ENCODE data around the gene CCNQ.

DNA sequence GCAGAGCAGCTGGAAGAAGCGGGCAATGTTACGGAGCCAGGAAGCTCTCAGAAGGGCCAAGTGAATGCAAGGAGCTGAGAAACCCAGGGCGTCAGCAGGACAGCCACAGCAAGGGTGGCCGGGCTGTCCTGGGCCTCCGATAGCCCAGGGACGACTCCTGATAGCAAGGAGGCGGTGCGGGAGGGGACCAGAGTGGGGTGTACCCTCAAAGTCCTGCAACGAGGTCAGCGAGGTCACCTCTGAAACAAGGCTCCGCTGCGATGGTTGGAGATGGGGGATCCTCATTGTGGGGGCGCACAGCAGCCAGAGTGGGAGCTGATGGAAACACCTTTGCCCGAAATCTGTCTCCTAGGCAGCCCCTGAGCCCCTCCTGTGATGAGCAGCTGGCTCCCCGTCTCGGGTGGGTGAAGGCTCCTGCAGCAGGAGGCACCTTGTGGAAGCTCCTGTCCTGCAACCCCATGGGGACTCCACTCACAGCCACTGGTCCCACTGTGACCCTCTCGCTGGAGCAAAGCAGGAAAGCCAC is 4.3 kb upstream of the CCNQ start:
- TF ChIP-seq, protein P1, sequence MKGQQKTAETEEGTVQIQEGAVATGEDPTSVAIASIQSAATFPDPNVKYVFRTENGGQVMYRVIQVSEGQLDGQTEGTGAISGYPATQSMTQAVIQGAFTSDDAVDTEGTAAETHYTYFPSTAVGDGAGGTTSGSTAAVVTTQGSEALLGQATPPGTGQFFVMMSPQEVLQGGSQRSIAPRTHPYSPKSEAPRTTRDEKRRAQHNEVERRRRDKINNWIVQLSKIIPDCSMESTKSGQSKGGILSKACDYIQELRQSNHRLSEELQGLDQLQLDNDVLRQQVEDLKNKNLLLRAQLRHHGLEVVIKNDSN (IDR thresholded peaks at IDR 0.05) = no peak
- TF ChIP-seq TEAD4 (IDR thresholded peaks at IDR 0.05) (no peak), EP300 (IDR thresholded peaks at IDR 0.05; ENCODE audit: borderline replicate concordance) (no peak), TCF12 (IDR thresholded peaks at IDR 0.05; ENCODE audit: low read depth) (no peak), CREB1 (IDR thresholded peaks at IDR 0.05; ENCODE audit: low read depth) (no peak)
- TF ChIP-seq, protein P2, sequence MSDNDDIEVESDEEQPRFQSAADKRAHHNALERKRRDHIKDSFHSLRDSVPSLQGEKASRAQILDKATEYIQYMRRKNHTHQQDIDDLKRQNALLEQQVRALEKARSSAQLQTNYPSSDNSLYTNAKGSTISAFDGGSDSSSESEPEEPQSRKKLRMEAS (IDR thresholded peaks at IDR 0.05) = no peak
- TF ChIP-seq, protein P3, sequence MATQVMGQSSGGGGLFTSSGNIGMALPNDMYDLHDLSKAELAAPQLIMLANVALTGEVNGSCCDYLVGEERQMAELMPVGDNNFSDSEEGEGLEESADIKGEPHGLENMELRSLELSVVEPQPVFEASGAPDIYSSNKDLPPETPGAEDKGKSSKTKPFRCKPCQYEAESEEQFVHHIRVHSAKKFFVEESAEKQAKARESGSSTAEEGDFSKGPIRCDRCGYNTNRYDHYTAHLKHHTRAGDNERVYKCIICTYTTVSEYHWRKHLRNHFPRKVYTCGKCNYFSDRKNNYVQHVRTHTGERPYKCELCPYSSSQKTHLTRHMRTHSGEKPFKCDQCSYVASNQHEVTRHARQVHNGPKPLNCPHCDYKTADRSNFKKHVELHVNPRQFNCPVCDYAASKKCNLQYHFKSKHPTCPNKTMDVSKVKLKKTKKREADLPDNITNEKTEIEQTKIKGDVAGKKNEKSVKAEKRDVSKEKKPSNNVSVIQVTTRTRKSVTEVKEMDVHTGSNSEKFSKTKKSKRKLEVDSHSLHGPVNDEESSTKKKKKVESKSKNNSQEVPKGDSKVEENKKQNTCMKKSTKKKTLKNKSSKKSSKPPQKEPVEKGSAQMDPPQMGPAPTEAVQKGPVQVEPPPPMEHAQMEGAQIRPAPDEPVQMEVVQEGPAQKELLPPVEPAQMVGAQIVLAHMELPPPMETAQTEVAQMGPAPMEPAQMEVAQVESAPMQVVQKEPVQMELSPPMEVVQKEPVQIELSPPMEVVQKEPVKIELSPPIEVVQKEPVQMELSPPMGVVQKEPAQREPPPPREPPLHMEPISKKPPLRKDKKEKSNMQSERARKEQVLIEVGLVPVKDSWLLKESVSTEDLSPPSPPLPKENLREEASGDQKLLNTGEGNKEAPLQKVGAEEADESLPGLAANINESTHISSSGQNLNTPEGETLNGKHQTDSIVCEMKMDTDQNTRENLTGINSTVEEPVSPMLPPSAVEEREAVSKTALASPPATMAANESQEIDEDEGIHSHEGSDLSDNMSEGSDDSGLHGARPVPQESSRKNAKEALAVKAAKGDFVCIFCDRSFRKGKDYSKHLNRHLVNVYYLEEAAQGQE (IDR thresholded peaks at IDR 0.05; ENCODE audit: low read depth) = no peak

Measured in Ishikawa (cell line).